NCI-H2029 treated with DMSO at 0.1 percent for 48 hours (cell line): ENCODE data around the gene E2F8.

ENCODE experiments used
- DNase-seq: peaks from one replicate; lab custom pipeline; 2025; lab: John Stamatoyannopoulos, UW

E2F8 gene

DNA sequence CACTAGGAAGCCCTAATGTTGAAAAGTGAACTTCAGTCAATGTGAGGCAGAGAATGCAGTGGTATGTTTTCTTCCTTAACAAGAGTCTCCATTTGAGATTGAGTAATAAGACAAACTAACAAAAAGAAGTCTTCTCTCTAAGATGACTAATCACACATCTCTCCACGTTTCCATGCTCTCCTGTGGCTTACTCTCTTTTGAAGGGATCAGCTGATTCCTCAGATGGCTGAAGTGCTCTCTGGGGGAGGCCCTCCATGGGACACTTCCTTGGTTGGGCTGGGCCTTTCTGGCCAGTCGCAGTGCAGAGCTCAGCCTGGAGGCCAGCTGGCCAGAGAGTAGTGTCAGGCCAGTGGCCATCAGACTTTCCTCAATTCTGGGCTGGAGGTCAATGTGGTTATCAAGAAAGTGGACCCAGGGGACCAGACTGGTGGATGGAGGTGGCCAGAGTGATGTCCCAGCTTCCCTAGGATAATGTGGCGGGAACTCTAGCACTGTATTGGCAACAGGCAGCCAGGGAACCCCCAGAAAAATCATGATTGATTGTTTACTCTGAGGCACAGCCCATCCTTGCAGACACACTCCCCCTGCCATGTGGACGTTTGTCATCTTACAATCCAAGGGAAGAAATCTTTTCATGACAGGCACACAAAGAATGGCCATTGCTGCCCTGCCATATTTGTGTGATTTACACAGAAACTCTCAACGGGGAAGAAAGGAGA is 53.5 kb downstream of the E2F8 start:
- no peak for DNase-seq

DNA sequence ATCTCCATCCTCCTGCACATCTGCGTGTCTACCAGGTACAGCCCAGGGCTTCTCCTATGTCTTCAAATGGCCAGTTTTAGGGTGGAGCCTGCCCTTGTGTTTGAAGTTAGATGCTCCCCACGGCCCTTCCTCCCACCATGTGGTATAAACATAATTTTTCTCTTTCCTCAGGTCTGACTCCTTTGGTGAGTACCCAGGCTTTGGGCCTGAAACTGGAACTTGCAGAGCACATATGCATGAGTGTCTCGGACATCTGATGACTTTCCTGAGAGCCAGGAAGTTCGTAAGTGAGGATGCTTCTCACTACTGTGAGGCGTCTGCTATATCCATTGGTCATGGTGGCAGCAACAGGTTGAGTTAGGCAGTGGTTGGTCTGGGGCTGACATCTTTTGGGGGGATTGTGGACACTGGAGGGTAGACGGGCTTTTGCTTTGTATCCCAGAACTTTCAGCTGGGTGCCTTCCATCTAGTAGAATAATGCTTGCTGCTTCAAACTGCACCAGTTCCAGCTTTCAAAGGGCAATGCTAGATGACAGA is 55.2 kb downstream of the E2F8 start:
- no peak for DNase-seq

DNA sequence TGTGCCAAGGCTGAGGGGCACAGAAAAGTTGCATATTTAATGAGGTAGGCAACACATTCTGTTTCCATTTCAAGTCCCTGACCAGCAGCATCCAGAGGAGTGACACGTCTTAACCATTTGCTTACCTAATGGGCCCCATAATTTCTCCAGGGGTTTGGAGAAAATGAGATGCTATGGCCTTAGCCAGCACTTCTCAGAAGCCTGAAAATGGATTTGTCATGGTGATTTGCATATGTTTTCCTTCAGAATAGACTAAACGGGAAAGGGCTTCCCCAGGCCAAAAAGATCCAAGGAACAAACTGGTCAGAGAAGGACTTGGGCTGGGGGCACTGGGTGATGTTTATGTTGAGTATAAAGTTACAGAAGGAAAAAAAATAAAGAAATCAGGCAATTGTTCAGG is 55.7 kb downstream of the E2F8 start:
- DNase-seq: no peak

DNA sequence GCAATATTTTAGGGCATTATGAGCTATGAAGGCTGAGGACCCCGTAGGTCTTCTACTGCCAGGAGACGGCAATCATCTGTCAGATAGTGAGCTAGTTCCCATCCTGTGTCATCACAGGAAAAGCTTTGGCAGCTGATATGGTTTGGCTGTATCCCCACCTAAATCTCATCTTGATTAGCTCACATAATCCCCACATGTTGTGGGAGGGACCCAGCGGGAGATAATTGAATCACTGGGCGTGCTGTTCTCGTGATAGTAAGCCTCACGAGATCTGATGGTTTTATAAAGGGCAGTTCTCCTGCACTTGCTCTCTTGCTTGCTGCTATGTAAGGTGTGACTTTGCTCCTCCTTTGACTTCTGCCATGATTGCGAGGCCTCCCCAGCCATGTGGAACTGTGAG is 57.1 kb downstream of the E2F8 start:
- no peak for DNase-seq

DNA sequence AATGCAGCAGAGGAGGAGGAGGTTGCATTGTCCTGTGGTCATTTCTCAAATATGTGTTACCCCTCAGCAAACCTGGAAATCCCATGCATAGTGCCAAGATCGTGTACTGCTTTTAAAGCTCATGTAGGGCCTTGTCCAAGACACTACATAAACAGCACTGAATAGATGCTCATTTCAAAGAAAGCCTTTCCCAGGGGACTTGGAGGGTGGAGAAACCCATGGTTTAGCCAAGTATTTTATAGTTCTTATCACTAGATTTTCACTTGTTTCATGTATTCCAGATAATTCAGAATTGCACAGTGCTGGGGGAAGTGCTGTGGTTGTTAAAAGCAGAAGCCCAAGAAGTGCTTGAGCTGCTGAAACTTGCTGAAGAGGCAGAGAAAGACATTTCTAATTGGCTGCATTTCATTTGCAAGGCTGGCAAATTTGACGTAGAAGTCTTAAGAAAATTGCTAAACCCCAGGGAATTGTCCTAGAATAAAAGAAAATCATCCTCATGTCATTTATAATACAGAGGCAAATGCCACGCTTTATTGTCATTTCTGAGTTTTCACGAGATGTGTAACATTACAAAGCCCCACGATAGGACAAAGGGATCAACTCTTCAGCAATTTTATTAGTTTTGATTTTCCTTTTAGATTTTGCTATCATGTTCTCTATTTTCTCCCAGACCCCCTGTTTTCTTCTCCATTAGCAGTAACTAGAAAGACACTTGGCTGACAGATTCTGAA is 59.0 kb downstream of the E2F8 start:
- DNase-seq: no peak

DNA sequence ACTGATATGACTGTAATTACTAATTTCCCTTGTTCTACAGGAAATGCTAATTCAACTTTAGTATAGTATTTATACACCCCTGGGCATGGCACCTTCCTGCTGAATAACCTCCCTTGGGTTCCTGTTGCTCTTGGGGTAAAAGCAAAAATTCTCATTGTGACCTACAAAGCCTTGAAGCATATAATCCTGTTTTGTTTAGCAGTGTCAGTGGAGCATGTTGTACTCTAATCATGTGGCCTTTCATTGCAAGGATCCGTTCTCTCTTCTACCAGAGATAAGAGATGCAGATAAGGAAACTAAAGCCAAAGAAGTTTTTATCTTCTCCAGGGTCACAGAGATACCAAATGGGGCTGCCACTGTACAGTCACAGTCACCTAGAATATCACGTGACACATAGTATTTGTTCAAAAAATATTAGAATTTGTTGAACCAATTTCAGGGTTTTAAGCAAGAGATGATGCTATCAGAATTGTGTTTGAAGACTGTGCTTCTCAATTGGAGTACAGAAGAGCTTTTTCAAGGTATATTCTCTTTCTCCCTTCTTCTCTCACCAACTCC is 64.0 kb downstream of the E2F8 start:
- no peak for DNase-seq
